K562 (cell line): ENCODE results near the gene TFCP2. TPM values are rescaled to one million over a fixed set of nuclear protein-coding genes. Genes with fewer than 3 reads are reported as not detected.

Source experiments
- ATAC-seq: fragments of 200-7000 bp; cut with Tn5 transposase; 3 replicates; pipeline ENCODE4 v1.9.1; 2020; ENCODE audit warnings: moderate library complexity
- BruUV-seq: library from RNA; stranded (reverse); fragments of 400-500 nt; replicated peaks from 2 replicates; lab custom pipeline; 2021; lab: Mats Ljungman, UMichigan
- CTCF ChIA-PET: fragments of 300-600 bp; formaldehyde crosslinking; extraction: SDS; loops from one replicate; lab custom pipeline; 2021; ENCODE audit warnings: low intra/inter-chr PET ratio; lab: Yijun Ruan, JAX
- POLR2A ChIA-PET: fragments of 300-600, 350-650 bp; sonication (Branson Sonifier 250); formaldehyde crosslinking; extraction: SDS; loops from one replicate; lab custom pipeline; 2021; ENCODE audit warnings: antibody characterized with exemption, inconsistent platforms; lab: Yijun Ruan, JAX
- DNase-seq, 4 experiments: peaks; one replicate each; pipeline versions ENCODE4 v3.0.0 to v3.0.0-alpha.2; 2011 to 2018; ENCODE audit warnings: low spot score in 3 of 4, mixed read lengths in 3 of 4; ENCODE audit errors: extremely low read depth in 1 of 4
- FAIRE-seq: peaks from 2 replicates; lab custom pipeline; 2011; peaks lifted over from hg19 to GRCh38; lab: Jason Lieb, UNC
- H2AFZ ChIP-seq: 2 replicates; pipeline ENCODE4 v1.6.0; 2011; ENCODE audit warnings: low read depth, low read length, control low read depth, inconsistent platforms
- H3K27ac ChIP-seq: fragments of 200-600 bp; 3 replicates; pipeline ENCODE4 v1.8.0; 2011; ENCODE audit warnings: low read depth, mild to moderate bottlenecking, control low read depth, inconsistent platforms, low read length, moderate library complexity, mixed read lengths; ENCODE audit errors: extremely low read depth
- H3K27me3 ChIP-seq, 2 experiments: fragments of 300-600 bp in 1 of 2; 2 replicates in 1 of 2; 3 replicates in 1 of 2; pipeline versions ENCODE4 v1.6.0 to v1.8.0; 2011; ENCODE audit warnings: inconsistent platforms in 2 of 2, low read length in 2 of 2, mild to moderate bottlenecking in 1 of 2, mixed read lengths in 1 of 2, moderate library complexity in 1 of 2; ENCODE audit not compliant: control insufficient read depth in 2 of 2, insufficient read depth in 2 of 2
- H3K36me3 ChIP-seq: fragments of 300-600 bp; 3 replicates; pipeline ENCODE4 v1.8.0; 2011; ENCODE audit warnings: mild to moderate bottlenecking, low read length, inconsistent platforms; ENCODE audit not compliant: control insufficient read depth, insufficient read depth
- H3K4me1 ChIP-seq, 2 experiments: fragments of 200-600 bp in 1 of 2; replicated peaks in 1 of 2; 2 replicates in 1 of 2; 3 replicates in 1 of 2; pipeline versions ENCODE4 v1.5.1 to v1.8.0; 2011; ENCODE audit warnings: inconsistent platforms in 2 of 2, low read length in 2 of 2, mild to moderate bottlenecking in 1 of 2, mixed read lengths in 1 of 2, moderate library complexity in 1 of 2; ENCODE audit not compliant: control insufficient read depth in 2 of 2, insufficient read depth in 2 of 2
- H3K4me2 ChIP-seq: 2 replicates; pipeline ENCODE4 v1.6.1; 2011; ENCODE audit warnings: low read length, control low read depth, inconsistent platforms, mixed read lengths; ENCODE audit not compliant: insufficient read depth
- H3K4me3 ChIP-seq: fragments of 200-600 bp; sonication (generic), shearing (Covaris generic); 2 replicates; pipeline ENCODE4 v1.5.1; 2016; ENCODE audit warnings: control low read depth, inconsistent platforms
- H3K79me2 ChIP-seq: fragments of 200-600 bp; 3 replicates; pipeline ENCODE4 v1.8.0; 2011; ENCODE audit warnings: low read length, inconsistent platforms; ENCODE audit not compliant: control insufficient read depth, insufficient read depth
- H3K9ac ChIP-seq, 2 experiments: 2 replicates each; pipeline versions ENCODE4 v1.6.0 to v1.6.1; 2011; ENCODE audit warnings: low read depth in 2 of 2, low read length in 2 of 2, control low read depth in 1 of 2, inconsistent platforms in 1 of 2, mild to moderate bottlenecking in 1 of 2, mixed read lengths in 1 of 2; ENCODE audit not compliant: insufficient read depth in 1 of 2
- H3K9me1 ChIP-seq: one replicate; pipeline ENCODE4 v1.6.0; 2011; ENCODE audit warnings: inconsistent platforms, mild to moderate bottlenecking, low read length, moderate library complexity; ENCODE audit not compliant: control insufficient read depth, insufficient read depth
- H3K9me3 ChIP-seq: replicated peaks from 2 replicates; pipeline ENCODE4 v1.5.1; 2011; ENCODE audit warnings: low read depth, low read length, inconsistent platforms; ENCODE audit not compliant: control insufficient read depth, insufficient read depth
- H4K20me1 ChIP-seq: replicated peaks from 2 replicates; pipeline ENCODE4 v1.6.1; 2011; ENCODE audit warnings: low read length, inconsistent platforms, mixed read lengths; ENCODE audit not compliant: control insufficient read depth, insufficient read depth
- ARID1B ChIP-seq: fragments of 450-650 bp; IDR thresholded peaks from 2 replicates; pipeline ENCODE4 v1.6.1; 2016; ENCODE audit warnings: antibody characterized with exemption, mild to moderate bottlenecking, inconsistent platforms
- CCAR2 ChIP-seq: fragments of 200-400 bp; formaldehyde crosslinking; IDR thresholded peaks from 2 replicates; pipeline ENCODE4 v1.6.1; 2017; ENCODE audit warnings: mild to moderate bottlenecking, low read depth, low read length
- ETV5 ChIP-seq: sonication (generic); formaldehyde crosslinking; IDR thresholded peaks from 2 replicates; pipeline ENCODE4 v1.4.0; 2020; ENCODE audit warnings: low read depth, mild to moderate bottlenecking, missing genetic modification reagents
- MBD2 ChIP-seq: sonication (generic); IDR thresholded peaks from 2 replicates; pipeline ENCODE4 v1.6.1; 2016; ENCODE audit warnings: low read depth, borderline replicate concordance
- MYBL2 ChIP-seq, 2 experiments: fragments of 450-650 bp in 1 of 2; sonication (generic) in 1 of 2; formaldehyde crosslinking in 1 of 2; IDR thresholded peaks; 2 replicates each; pipeline versions ENCODE4 v1.6.1 to v1.8.1; 2017 to 2022; ENCODE audit warnings: borderline replicate concordance in 1 of 2, inconsistent platforms in 1 of 2, low read depth in 1 of 2, mild to moderate bottlenecking in 1 of 2, missing genetic modification reagents in 1 of 2, moderate library complexity in 1 of 2
- POLR2AphosphoS5 ChIP-seq: IDR thresholded peaks from 2 replicates; pipeline ENCODE4 v1.6.1; 2011; ENCODE audit warnings: mild to moderate bottlenecking, low read depth, low read length, moderate library complexity; ENCODE audit not compliant: control insufficient read depth, insufficient read depth
- SMAD2 ChIP-seq: fragments of 150-350 bp; IDR thresholded peaks from 2 replicates; pipeline ENCODE4 v1.6.1; 2014; ENCODE audit warnings: low read depth, mild to moderate bottlenecking, low read length
- TCF7 ChIP-seq: sonication (generic); IDR thresholded peaks from 2 replicates; pipeline ENCODE4 v1.6.1; 2016; ENCODE audit warnings: antibody characterized with exemption, borderline replicate concordance
- YBX1 ChIP-seq: fragments of 450-650 bp; IDR thresholded peaks from 2 replicates; pipeline ENCODE4 v1.7.1; 2016; ENCODE audit warnings: mild to moderate bottlenecking
- ZNF184 ChIP-seq: sonication (generic); formaldehyde crosslinking; IDR thresholded peaks from 2 replicates; pipeline ENCODE4 v1.5.0; 2020; ENCODE audit warnings: missing genetic modification reagents
- ZNF445 ChIP-seq: fragments of 250-450 bp; sonication (Bioruptor Pico); IDR thresholded peaks from 2 replicates; pipeline ENCODE4 v1.4.0; 2020; ENCODE audit warnings: low read depth, mild to moderate bottlenecking, moderate library complexity
- WGBS: fragments of 100-300 bp; shearing (Covaris generic); methylation state at CpG from one replicate; pipeline ENCODE4 v1.1.6; 2016; ENCODE audit warnings: low coverage, mixed read lengths; ENCODE audit not compliant: insufficient coverage; ENCODE audit errors: missing lambda C conversion rate; 5-methylcytosine and 5-hydroxymethylcytosine counted together
- in situ Hi-C: fragments of 300-500 bp; cut with MboI; formaldehyde crosslinking; loops from 4 replicates; pipeline ENCODE4 v1.15.0; 2018; ENCODE audit warnings: inconsistent platforms, mixed read lengths
- intact Hi-C: fragments of 100-400 bp; cut with micrococcal nuclease; formaldehyde crosslinking; loops from 2 replicates; pipeline ENCODE4 v1.14.2; 2022
- polyA plus RNA-seq, 8 experiments: library from polyadenylated mRNA; depleted of rRNA in 4 of 8; stranded (reverse) in 5 of 8; unstranded in 3 of 8; fragments of >200 nt; fragmentation: Nextera tagmentation in 2 of 8; fragmentation: Illumina TruSeq in 1 of 8; extraction: Ambion mirVana in 2 of 8; extraction: Trizol in 1 of 8; gene quantifications; 2 replicates each; pipeline versions ENCODE4 v1.2.1 to v1.2.3, GENCODE V29; 2011 to 2014; ENCODE audit warnings: inconsistent platforms in 1 of 8, missing spikeins in 1 of 8
- total RNA-seq, 7 experiments: library from RNA; depleted of rRNA in 6 of 7; stranded (reverse); fragments of >200 nt in 6 of 7; fragmentation: Illumina TruSeq in 2 of 7; extraction: Trizol in 2 of 7; gene quantifications; 2 replicates each; pipeline versions ENCODE4 v1.2.1 to v1.2.3, GENCODE V29; 2011 to 2021; ENCODE audit warnings: low replicate concordance in 1 of 7
- TF ChIP-seq, protein P1 (sequence below): sonication (generic); IDR thresholded peaks from 2 replicates; pipeline ENCODE4 v1.6.1; 2016
- TF ChIP-seq, protein P2 (sequence below), 2 experiments: fragments of 200-800 bp in 1 of 2; sonication (Bioruptor generic) in 1 of 2; sonication (generic) in 1 of 2; formaldehyde crosslinking in 1 of 2; IDR thresholded peaks in 1 of 2; conservative IDR thresholded peaks in 1 of 2; 2 replicates each; pipeline versions ENCODE4 v1.5.0 to v1.6.1; 2016 to 2020; ENCODE audit warnings: missing compliant biosample characterization in 1 of 2, missing genetic modification characterization in 1 of 2, missing genetic modification reagents in 1 of 2
- TF ChIP-seq, protein P3 (sequence below): sonication (generic); formaldehyde crosslinking; IDR thresholded peaks from 2 replicates; pipeline ENCODE4 v1.8.1; 2023; ENCODE audit warnings: mild to moderate bottlenecking, missing genetic modification reagents

TFCP2 gene
- total and polyA plus RNA-seq, 9 of the 15 experiments (the other 6 are each of a cell fraction or from before 2014, with no cell fraction given) = 8.0 to 38.9 (median 19.3) TPM

DNA sequence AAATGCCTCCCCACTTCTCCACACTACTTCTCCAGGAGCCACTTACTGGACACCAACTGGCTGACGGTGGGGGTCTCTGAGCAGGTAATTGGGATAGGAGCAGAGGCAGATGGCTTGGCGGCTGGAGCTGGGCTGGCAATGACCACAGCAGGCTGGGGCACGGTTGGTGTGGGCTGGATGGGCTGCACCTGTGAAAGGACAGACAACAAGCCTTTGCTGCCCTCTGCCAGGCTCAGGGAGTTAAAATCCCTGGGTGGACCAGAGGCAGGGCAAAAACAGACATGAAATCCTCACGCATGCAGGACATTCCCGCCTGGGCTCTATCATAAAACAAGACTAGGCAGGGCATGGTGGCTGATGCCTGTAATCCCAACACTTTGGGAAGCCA is 19.3 kb upstream of the TFCP2 start:
- H2AFZ ChIP-seq = no peak overlapping the region
- H3K9ac ChIP-seq = no peak overlapping the region
- H3K4me2 ChIP-seq = no peak overlapping the region
- BruUV-seq = no TSS peak
- H3K27ac ChIP-seq = no peak overlapping the region
- no peaks in the 10 kb centered on the region for H3K9me1 ChIP-seq
- DNase-seq (no peak), ATAC-seq (no peak), FAIRE-seq (no peak)
- peaks cover 0 to 3% of the 10 kb centered on the region in 2 experiments; a peak in 1 of 5 replicates for H3K4me1 ChIP-seq
- in situ Hi-C loops = no loop called here
- no peaks in the 10 kb centered on the region for H4K20me1 ChIP-seq
- no peak overlapping the region for H3K4me3 ChIP-seq
- no peaks in the 10 kb centered on the region for H3K27me3 ChIP-seq
- H3K36me3 ChIP-seq = no peaks in the 10 kb centered on the region
- 34% methylated on average over 5 of the region's 5 CpGs for WGBS
- no peak for TF ChIP-seq SMAD2
- TF ChIP-seq ZNF184 (CRISPR knock-in tag) = no peak
- no peak for TF ChIP-seq POLR2AphosphoS5
- TF ChIP-seq, protein P1, sequence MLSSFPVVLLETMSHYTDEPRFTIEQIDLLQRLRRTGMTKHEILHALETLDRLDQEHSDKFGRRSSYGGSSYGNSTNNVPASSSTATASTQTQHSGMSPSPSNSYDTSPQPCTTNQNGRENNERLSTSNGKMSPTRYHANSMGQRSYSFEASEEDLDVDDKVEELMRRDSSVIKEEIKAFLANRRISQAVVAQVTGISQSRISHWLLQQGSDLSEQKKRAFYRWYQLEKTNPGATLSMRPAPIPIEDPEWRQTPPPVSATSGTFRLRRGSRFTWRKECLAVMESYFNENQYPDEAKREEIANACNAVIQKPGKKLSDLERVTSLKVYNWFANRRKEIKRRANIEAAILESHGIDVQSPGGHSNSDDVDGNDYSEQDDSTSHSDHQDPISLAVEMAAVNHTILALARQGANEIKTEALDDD = no peak
- TF ChIP-seq, protein P2, sequence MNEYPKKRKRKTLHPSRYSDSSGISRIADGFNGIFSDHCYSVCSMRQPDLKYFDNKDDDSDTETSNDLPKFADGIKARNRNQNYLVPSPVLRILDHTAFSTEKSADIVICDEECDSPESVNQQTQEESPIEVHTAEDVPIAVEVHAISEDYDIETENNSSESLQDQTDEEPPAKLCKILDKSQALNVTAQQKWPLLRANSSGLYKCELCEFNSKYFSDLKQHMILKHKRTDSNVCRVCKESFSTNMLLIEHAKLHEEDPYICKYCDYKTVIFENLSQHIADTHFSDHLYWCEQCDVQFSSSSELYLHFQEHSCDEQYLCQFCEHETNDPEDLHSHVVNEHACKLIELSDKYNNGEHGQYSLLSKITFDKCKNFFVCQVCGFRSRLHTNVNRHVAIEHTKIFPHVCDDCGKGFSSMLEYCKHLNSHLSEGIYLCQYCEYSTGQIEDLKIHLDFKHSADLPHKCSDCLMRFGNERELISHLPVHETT (CRISPR knock-in tag; conservative IDR thresholded peaks at IDR 0.05 in 1 of 2, IDR thresholded peaks at IDR 0.05 in 1 of 2) = no peak
- TF ChIP-seq TCF7 = no peak
- no peak for TF ChIP-seq ETV5 (CRISPR knock-in tag)
- TF ChIP-seq ARID1B = no peak
- TF ChIP-seq, protein P3, sequence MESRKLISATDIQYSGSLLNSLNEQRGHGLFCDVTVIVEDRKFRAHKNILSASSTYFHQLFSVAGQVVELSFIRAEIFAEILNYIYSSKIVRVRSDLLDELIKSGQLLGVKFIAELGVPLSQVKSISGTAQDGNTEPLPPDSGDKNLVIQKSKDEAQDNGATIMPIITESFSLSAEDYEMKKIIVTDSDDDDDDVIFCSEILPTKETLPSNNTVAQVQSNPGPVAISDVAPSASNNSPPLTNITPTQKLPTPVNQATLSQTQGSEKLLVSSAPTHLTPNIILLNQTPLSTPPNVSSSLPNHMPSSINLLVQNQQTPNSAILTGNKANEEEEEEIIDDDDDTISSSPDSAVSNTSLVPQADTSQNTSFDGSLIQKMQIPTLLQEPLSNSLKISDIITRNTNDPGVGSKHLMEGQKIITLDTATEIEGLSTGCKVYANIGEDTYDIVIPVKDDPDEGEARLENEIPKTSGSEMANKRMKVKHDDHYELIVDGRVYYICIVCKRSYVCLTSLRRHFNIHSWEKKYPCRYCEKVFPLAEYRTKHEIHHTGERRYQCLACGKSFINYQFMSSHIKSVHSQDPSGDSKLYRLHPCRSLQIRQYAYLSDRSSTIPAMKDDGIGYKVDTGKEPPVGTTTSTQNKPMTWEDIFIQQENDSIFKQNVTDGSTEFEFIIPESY = no peak
- no peak for TF ChIP-seq CCAR2
- TF ChIP-seq YBX1 = no peak
- TF ChIP-seq MBD2 = no peak
- no peak for TF ChIP-seq ZNF445 (CRISPR knock-in tag)
- TF ChIP-seq MYBL2 (IDR thresholded peaks at IDR 0.05; ENCODE audit: low read depth) = no peak
- TF ChIP-seq MYBL2 (CRISPR knock-in tag; IDR thresholded peaks at IDR 0.05; ENCODE audit: borderline replicate concordance) = no peak
- H3K79me2 ChIP-seq = no peaks in the 10 kb centered on the region
- CTCF ChIA-PET = no interaction called here
- intact Hi-C loops = no loop called here
- POLR2A ChIA-PET = no interaction called here
- no peaks in the 10 kb centered on the region for H3K9me3 ChIP-seq
